HG02885 (cell line): ENCODE measurements around the gene CCDC69.

ENCODE experiments used
- ATAC-seq: cut with Tn5 transposase; IDR thresholded peaks from one replicate; pipeline ENCODE4 v1.9.1; 2021; ENCODE audit warnings: mild to moderate bottlenecking; ENCODE audit not compliant: unreplicated experiment, poor library complexity

Gene CCDC69

GRCh38 chr5:151173711-151174611 is 49.9 kb downstream of the CCDC69 start:
- no peak for ATAC-seq

GRCh38 chr5:151171529-151171928 is 52.4 kb downstream of the CCDC69 start:
- ATAC-seq: no peak

- no peak for ATAC-seq
Observed at GRCh38 chr5:151168602-151169344, 55.1 kb downstream of the CCDC69 start.

- no peak for ATAC-seq
Observed at GRCh38 chr5:151167022-151167421, 56.9 kb downstream of the CCDC69 start.

DNA sequence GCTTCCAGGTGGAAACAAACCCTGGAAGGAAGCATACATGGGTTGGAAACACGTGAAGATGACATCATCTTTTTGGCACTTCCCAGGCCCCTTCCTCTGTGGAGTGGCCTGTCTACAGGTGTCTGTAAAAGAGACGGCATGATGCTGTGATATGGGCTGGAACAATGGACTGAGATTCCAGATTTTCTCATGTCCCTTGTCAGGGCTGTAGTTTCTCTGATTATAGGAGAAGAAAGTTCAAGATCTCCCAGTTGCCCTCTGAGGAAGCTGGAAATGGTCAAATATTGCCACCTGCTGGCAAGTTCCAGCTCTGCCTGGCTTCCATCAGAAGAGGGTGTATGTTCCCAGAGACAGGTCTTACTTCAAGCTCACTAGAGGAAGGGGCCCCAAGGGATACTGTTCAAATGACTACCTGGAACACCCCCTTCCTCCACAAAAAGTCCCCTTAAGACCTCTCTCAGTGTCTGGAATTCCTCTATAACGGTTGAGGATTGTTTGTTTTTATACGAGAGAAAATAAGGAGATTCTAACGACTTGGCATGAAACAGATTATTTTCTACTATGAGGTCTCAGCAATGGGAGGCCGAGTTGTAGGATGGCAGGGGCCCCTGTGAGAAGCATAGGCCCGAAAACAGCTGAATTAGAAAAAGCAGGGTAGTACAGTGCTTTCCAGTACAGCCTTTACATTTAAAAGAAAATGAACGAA is 59.1 kb downstream of the CCDC69 start:
- ATAC-seq: peak; percentile 89

DNA sequence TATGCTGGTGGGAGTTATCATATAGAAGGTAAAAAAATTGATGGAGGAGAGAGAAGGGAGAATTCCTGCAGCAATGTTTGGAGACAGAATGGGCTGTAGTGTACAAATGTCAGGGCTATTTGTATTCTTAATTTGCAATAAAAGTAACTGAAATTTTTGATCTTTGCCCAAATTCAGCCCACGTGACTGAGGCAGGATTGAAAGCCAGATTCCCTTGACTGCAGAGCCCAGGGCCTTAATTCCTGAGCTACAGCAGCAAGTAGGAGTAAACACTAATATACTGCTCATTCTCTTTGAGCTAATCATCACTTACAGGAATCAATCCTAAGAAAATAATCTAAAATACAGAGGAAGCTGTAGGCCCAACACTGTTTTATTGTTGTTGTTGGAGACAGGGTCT is 61.1 kb downstream of the CCDC69 start:
- ATAC-seq: no peak

DNA sequence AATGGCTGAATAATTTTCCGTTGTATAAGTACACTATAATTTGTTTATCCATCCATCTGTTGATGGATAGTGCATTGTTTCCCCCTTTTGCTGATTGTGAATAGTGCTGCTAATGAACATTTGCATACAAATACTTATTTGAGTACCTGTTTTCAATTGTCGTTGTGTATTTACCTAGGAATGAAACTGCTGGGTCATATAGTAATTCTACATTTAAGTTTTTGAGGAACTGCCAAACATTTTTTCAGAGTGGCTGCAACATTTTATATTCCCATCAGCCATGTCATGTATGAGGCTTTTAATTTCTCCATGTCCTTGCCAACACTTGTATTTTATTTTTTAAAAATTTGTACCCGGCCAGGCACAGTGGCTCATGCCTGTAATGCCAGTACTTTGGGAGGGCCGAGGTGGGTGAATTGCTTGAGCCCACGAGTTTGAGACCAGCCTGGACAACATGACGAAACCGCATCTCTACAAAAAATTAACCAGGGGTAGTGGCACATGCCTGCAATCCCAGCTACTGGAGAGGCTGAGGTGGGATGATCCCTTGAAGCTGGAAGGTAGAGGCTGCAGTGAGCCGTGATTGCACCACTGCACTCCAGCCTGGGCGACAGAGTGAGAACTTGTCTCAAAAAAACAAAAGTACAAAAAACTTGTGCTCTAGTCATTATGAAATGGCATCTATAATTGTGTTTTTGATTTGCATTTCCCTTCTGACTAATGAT is 64.1 kb downstream of the CCDC69 start:
- ATAC-seq: peak; percentile 24

DNA sequence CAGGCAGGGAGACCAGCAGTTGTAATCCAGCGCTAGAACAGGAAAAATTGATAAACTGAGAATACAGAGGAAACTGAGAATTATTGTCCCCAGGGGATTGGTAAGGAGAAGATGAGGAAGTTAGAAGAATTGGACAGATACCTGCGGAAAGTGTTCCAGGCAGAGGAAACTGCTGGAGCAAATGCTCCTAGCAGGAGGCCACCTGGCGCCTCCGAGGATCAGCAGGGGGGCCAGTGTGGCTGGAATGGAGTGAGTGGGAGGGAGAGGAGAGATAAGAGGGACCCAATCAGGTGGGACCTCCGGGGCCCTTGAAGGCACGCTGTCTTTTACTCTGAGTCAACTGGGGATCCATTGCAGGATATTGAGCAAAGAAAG is 65.6 kb downstream of the CCDC69 start:
- ATAC-seq: no peak

DNA sequence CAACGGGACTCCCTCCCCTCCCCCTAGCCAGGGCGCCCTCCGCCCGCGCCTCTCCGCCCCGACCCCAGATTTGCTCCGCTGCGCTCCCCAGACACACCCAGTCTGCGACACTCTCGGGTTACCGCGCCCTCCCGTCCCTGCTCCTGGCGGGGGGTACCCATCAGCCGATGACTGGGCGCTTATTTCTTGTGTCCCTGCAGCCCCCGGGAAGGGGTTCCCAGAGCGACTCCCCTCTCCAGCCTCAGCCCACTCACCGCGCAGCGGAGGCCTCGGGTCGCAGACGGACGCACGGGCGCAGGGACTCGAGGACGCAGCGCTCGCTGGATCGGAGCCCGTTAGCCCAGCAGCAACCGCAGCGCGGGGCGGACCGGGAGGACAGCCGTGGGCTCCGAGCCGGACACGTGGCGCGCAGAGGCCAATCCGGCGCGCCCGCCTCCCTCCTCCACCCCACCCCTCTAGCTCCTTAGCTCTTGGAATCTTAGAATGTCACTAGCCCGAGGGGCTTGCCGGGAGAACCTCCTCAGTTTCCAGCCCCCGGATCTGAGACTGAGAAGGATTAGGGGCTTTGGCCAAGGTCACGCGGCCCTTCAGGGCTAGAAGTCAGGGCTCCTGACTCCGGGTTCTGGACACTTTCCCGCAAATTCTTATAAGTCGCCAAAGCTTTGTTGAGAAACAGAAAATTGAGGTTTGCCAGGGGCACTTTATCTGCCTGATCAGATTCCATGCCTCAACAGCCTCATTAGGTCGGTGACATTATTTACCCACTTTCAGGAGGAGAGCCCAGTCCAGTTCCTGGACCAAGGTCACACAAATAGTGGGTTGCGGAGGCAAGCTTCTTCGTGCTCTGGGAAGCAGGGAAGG is 66.2 kb downstream of the CCDC69 start, which contains the start of gene ANXA6:
TSS of gene ANXA6 (minus strand) at position 354 of the 861 bp plus-strand sequence. CDS start 9,878 bp downstream, outside the sequence.
- ATAC-seq: peak; percentile 66

DNA sequence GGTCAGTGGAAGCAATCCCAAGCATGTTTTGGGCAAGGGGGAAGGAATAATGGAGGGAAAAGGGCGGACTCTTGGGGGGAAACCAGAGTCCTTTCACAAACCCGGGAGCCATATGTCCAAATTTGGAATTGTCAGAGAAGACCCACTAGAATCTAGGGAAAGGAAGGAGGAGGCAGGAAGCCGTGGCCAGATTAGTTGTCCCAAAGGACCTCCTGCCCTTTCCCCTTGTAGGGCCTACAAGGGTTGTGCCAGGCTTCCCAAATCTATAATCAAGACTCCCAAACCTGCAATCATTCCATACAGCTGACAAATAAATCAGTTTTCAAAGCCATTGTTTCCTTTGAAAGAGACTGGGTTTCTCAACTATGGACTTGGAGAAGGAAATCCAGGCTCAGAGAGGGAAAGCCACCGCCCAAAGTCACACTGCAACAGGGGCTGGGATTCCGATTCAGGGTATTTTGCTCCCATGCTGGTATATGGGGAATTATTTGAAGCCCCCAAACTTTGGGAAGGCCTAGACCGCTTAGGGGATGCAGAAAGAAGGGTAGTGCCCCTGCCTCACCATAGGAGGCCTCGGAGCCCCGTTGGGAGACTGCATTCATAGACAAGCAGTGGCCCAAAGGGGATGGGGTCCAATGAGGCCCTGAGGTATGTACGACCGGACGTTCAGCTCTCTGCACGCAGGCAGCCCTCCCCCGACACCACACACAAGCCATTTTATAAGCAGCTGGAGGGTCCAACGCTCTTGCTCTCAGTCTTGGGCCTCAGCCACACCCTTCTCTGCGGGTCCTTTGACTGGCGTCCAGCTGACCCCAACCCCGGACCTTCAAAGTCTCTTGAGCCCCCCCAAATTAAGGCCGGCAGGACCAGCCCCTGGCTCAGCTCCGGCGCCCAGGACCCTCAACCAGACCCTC is 67.1 kb downstream of the CCDC69 start:
- ATAC-seq: peak; percentile 21

DNA sequence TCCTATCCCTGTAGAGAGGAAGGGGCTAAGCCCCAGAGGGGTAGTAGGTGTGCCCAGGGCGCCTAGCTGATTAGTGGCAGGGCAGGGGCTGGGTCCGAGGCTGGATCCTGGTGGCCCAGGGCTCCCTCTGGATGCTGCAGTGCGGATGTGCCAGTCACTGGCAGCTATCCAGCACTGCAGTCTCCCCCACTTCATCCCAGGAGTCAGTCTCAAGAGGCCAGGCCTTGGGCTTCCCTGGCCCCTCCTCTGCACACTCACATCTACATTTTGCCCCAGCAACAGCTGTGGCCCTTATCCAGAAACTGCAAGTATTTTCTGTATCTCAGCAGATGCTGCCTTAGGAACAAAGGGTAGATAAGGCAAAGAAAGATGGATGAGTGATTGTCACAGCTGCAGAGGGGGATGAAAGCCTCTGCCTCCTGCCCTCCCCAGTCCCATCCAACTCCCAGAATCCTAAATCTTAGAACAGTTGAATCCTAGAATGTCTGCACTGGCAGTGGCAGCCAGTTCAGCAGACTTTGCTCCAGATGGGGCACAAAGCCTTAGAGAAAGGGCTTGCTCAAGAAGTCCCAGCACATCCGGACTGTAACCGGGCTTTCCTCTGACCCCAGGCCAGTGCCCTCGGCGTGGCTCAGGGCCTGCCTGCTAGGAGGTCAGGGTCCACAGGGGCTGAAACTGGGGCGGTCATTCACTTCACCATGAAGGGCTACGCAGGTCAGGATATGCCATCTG is 68.0 kb downstream of the CCDC69 start:
- ATAC-seq: peak; percentile 12

GRCh38 chr5:151154931-151155774 is 68.7 kb downstream of the CCDC69 start:
- ATAC-seq: peak; percentile 32

DNA sequence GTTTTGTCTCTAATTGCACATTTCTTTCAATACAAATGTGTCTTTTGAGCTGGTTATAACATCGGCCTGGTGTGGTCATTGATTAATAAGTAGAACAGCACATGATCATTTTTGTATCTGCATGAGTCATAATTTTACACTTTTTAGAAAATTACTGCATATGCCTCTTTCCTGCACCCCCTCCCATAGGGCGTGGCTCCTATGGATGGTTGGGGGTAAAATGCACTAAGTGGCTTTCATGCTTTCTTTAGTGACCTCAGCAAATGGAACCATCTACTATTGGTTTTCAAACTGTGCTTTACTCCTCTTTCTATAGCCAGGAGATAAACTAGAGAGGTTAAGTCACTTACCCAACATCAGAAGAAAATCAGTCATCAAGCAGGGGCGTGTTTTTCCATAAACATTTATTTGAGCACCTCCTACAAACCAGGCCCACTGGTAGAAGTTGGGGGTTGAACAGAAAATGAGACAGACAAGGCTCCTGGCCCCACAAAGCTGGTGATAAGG is 70.1 kb downstream of the CCDC69 start:
- no peak for ATAC-seq

DNA sequence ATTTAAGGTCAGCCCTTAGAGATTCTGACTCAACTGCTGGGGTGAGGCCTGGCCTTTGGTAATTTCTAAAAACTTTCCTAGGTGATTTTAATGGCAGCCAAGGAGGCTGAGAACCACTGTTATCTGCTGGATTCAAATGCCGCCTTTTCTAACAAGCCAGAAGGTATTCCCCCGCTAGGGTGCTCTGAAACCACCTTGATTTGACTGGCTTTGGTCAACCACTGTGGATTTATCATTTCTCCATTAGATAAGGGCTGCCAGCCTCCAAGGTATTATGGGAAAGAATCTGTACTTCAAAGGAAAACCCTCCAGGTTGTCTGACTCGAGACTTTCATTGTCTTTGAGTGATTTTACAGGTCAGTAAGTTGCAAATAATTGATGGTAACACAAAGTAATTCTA is 70.6 kb downstream of the CCDC69 start:
- ATAC-seq: no peak

DNA sequence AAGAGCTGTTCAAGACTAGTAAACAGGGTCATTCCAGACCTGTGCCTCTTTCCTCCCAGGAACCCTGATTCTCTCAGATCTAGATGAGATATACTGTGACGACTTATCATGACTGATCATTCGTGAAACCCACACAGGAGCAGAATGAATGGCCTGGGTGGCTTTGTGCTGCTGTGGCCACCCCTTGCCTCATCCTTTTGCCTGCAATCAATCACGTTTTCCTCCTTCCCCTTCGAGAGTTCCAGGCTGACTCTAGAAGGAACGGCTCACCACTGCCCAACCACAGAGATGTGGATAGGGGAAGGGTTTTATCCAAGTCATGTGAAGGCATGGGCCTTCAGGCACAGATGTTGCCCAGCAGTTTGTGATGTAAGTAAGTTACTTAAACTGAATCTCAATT is 72.1 kb downstream of the CCDC69 start:
- peak; percentile 53 for ATAC-seq

DNA sequence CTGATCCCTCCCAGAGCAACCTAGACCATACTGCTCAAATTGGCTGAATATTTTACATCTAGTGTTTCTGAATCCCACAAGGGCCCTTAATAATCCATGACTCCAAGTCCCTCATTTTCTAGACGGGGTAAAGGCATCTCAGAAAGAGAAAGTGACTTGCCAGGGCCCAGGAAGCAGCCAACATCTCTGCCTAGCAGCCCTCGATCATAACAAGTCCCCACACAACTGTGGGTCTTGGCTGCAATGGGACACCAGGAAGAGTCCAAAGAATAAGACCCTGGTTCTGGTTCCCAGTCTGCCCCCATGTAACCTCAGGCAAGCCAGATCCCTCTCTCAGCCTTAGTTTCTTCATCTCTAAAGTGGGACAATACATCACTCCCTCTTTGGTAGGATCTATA is 72.6 kb downstream of the CCDC69 start:
- no peak for ATAC-seq
